HepG2 (cell line): ENCODE results near the gene ARL6IP4. TPM values are rescaled to one million over a fixed set of nuclear protein-coding genes. Genes with fewer than 3 reads are reported as not detected.

Source experiments
- HDAC1 ChIP-seq: sonication (generic); formaldehyde crosslinking; IDR thresholded peaks from 2 replicates; pipeline ENCODE4 v1.5.1; 2020; ENCODE audit warnings: mild to moderate bottlenecking, missing genetic modification reagents
- HOXA5 ChIP-seq: sonication (generic); formaldehyde crosslinking; IDR thresholded peaks from 2 replicates; pipeline ENCODE4 v1.4.0; 2020; ENCODE audit warnings: missing genetic modification reagents
- MED1 ChIP-seq: sonication (generic); formaldehyde crosslinking; IDR thresholded peaks from 2 replicates; pipeline ENCODE4 v1.4.0; 2020; ENCODE audit warnings: missing genetic modification reagents
- POLR2AphosphoS5 ChIP-seq: IDR thresholded peaks from 2 replicates; pipeline ENCODE4 v1.6.1; 2012; ENCODE audit warnings: low read depth, low read length
- SKI ChIP-seq: fragments of 450-650 bp; IDR thresholded peaks from one replicate; pipeline ENCODE4 v1.6.1; 2018; ENCODE audit warnings: mild to moderate bottlenecking; ENCODE audit not compliant: partially characterized antibody
- TCF7 ChIP-seq: sonication (generic); IDR thresholded peaks from 2 replicates; pipeline ENCODE4 v1.6.1; 2016; ENCODE audit warnings: antibody characterized with exemption, low read depth
- YEATS4 ChIP-seq: sonication (generic); formaldehyde crosslinking; IDR thresholded peaks from 2 replicates; pipeline ENCODE4 v1.4.0; 2020; ENCODE audit warnings: missing genetic modification reagents, borderline replicate concordance
- polyA plus RNA-seq, 8 experiments: library from polyadenylated mRNA; depleted of rRNA in 3 of 8; stranded (reverse) in 7 of 8; unstranded in 1 of 8; fragments of >200 nt; fragmentation: Illumina TruSeq in 4 of 8; extraction: Trizol in 4 of 8; gene quantifications; 2 replicates each; pipeline versions ENCODE4 v1.2.1 to v1.2.3, GENCODE V29; 2011 to 2016; ENCODE audit warnings: low read depth in 4 of 8, missing spikeins in 1 of 8, mixed read lengths in 1 of 8; ENCODE audit not compliant: insufficient read depth in 1 of 8
- total RNA-seq, 5 experiments: library from RNA; depleted of rRNA; stranded (reverse); fragments of >200 nt; fragmentation: Illumina TruSeq; extraction: Trizol; gene quantifications; 2 replicates each; pipeline ENCODE4 v1.2.3, GENCODE V29; 2016; ENCODE audit warnings: low read depth in 1 of 5
- TF ChIP-seq, protein P1 (sequence below): sonication (generic); formaldehyde crosslinking; IDR thresholded peaks from 2 replicates; pipeline ENCODE4 v1.4.0; 2020; ENCODE audit warnings: missing genetic modification reagents
- TF ChIP-seq, protein P2 (sequence below): IDR thresholded peaks from 2 replicates; pipeline ENCODE4 v1.6.1; 2016; ENCODE audit warnings: mild to moderate bottlenecking
- TF ChIP-seq, protein P3 (sequence below): sonication (generic); formaldehyde crosslinking; IDR thresholded peaks from 2 replicates; pipeline ENCODE4 v1.4.0; 2020; ENCODE audit warnings: low read depth, missing genetic modification reagents
- TF ChIP-seq, protein P4 (sequence below): sonication (generic); formaldehyde crosslinking; IDR thresholded peaks from 2 replicates; pipeline ENCODE4 v1.5.0; 2020; ENCODE audit warnings: mild to moderate bottlenecking, missing genetic modification reagents
- TF ChIP-seq, protein P5 (sequence below), 2 experiments: sonication (generic) in 1 of 2; formaldehyde crosslinking in 1 of 2; IDR thresholded peaks; 2 replicates each; pipeline versions ENCODE4 v1.6.1 to v1.9.0; 2014 to 2022; ENCODE audit warnings: antibody characterized with exemption in 1 of 2, borderline replicate concordance in 1 of 2, inconsistent platforms in 1 of 2, low read depth in 1 of 2, missing genetic modification reagents in 1 of 2

Gene ARL6IP4
- total and polyA plus RNA-seq, 2 of the 13 experiments (the other 11 are each of a cell fraction or from before 2014, with no cell fraction given): 155 to 220 TPM

DNA sequence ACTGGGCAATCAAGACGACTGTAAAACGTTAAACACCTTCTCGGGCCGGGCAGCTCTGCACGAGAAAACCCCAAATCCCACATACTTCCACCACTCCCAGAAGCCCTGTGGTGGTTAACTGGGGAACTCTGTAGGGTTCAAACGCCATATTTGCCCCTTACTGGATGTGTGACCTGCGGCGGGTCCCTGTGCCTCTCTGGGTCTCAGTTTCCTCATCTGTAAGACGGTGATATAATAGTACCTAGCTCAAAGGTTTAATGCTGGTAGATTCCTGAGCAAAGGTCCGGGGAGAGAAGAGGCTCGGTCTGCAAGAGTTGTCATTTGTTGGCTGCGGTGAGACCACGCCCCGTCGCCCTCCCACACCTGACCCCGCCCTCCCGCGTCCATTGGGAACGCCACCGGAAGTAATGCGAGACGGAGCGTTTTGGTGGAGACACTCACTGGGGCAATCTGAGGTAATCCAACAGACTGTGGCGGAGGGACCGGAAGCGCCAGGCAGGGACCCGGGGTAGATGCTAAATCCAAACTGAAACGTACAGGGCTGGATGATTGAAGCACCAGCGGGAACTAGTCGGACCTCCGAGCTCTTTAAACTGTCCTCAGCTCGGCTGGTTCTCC is 6.1 kb upstream of the ARL6IP4 start (continued):
- TF ChIP-seq, protein P1, sequence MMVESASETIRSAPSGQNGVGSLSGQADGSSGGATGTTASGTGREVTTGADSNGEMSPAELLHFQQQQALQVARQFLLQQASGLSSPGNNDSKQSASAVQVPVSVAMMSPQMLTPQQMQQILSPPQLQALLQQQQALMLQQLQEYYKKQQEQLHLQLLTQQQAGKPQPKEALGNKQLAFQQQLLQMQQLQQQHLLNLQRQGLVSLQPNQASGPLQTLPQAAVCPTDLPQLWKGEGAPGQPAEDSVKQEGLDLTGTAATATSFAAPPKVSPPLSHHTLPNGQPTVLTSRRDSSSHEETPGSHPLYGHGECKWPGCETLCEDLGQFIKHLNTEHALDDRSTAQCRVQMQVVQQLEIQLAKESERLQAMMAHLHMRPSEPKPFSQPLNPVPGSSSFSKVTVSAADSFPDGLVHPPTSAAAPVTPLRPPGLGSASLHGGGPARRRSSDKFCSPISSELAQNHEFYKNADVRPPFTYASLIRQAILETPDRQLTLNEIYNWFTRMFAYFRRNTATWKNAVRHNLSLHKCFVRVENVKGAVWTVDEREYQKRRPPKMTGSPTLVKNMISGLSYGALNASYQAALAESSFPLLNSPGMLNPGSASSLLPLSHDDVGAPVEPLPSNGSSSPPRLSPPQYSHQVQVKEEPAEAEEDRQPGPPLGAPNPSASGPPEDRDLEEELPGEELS (CRISPR knock-in tag): peak; percentile 52; the same call in 1 of the 2 replicates
- TF ChIP-seq TCF7 (no peak), MED1 (CRISPR knock-in tag) (peak; percentile 63), SKI (no peak), YEATS4 (CRISPR knock-in tag) (peak; percentile 56; the same call in 1 of the 2 replicates), POLR2AphosphoS5 (peak; percentile 95), HOXA5 (CRISPR knock-in tag) (peak; percentile 64; the same call in 1 of the 2 replicates), HDAC1 (CRISPR knock-in tag) (peak; percentile 69)
- TF ChIP-seq, protein P2, sequence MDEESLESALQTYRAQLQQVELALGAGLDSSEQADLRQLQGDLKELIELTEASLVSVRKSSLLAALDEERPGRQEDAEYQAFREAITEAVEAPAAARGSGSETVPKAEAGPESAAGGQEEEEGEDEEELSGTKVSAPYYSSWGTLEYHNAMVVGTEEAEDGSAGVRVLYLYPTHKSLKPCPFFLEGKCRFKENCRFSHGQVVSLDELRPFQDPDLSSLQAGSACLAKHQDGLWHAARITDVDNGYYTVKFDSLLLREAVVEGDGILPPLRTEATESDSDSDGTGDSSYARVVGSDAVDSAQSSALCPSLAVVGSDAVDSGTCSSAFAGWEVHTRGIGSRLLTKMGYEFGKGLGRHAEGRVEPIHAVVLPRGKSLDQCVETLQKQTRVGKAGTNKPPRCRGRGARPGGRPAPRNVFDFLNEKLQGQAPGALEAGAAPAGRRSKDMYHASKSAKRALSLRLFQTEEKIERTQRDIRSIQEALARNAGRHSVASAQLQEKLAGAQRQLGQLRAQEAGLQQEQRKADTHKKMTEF (CRISPR knock-in tag): peak; percentile 42
- TF ChIP-seq, protein P3, sequence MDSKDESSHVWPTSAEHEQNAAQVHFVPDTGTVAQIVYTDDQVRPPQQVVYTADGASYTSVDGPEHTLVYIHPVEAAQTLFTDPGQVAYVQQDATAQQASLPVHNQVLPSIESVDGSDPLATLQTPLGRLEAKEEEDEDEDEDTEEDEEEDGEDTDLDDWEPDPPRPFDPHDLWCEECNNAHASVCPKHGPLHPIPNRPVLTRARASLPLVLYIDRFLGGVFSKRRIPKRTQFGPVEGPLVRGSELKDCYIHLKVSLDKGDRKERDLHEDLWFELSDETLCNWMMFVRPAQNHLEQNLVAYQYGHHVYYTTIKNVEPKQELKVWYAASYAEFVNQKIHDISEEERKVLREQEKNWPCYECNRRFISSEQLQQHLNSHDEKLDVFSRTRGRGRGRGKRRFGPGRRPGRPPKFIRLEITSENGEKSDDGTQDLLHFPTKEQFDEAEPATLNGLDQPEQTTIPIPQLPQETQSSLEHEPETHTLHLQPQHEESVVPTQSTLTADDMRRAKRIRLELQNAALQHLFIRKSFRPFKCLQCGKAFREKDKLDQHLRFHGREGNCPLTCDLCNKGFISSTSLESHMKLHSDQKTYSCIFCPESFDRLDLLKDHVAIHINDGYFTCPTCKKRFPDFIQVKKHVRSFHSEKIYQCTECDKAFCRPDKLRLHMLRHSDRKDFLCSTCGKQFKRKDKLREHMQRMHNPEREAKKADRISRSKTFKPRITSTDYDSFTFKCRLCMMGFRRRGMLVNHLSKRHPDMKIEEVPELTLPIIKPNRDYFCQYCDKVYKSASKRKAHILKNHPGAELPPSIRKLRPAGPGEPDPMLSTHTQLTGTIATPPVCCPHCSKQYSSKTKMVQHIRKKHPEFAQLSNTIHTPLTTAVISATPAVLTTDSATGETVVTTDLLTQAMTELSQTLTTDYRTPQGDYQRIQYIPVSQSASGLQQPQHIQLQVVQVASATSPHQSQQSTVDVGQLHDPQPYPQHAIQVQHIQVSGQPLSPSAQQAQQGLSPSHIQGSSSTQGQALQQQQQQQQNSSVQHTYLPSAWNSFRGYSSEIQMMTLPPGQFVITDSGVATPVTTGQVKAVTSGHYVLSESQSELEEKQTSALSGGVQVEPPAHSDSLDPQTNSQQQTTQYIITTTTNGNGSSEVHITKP: peak; percentile 76; the same call in 1 of the 2 replicates
- TF ChIP-seq, protein P4, sequence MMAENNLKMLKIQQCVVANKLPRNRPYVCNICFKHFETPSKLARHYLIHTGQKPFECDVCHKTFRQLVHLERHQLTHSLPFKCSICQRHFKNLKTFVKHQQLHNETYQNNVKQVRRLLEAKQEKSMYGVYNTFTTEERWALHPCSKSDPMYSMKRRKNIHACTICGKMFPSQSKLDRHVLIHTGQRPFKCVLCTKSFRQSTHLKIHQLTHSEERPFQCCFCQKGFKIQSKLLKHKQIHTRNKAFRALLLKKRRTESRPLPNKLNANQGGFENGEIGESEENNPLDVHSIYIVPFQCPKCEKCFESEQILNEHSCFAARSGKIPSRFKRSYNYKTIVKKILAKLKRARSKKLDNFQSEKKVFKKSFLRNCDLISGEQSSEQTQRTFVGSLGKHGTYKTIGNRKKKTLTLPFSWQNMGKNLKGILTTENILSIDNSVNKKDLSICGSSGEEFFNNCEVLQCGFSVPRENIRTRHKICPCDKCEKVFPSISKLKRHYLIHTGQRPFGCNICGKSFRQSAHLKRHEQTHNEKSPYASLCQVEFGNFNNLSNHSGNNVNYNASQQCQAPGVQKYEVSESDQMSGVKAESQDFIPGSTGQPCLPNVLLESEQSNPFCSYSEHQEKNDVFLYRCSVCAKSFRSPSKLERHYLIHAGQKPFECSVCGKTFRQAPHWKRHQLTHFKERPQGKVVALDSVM: 0 out of 2 replicates have a peak, but pooled peaks have one; percentile 32
- TF ChIP-seq, protein P5, sequence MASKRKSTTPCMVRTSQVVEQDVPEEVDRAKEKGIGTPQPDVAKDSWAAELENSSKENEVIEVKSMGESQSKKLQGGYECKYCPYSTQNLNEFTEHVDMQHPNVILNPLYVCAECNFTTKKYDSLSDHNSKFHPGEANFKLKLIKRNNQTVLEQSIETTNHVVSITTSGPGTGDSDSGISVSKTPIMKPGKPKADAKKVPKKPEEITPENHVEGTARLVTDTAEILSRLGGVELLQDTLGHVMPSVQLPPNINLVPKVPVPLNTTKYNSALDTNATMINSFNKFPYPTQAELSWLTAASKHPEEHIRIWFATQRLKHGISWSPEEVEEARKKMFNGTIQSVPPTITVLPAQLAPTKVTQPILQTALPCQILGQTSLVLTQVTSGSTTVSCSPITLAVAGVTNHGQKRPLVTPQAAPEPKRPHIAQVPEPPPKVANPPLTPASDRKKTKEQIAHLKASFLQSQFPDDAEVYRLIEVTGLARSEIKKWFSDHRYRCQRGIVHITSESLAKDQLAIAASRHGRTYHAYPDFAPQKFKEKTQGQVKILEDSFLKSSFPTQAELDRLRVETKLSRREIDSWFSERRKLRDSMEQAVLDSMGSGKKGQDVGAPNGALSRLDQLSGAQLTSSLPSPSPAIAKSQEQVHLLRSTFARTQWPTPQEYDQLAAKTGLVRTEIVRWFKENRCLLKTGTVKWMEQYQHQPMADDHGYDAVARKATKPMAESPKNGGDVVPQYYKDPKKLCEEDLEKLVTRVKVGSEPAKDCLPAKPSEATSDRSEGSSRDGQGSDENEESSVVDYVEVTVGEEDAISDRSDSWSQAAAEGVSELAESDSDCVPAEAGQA (IDR thresholded peaks at IDR 0.05; ENCODE audit: low read depth): peak; percentile 80
- TF ChIP-seq, protein P5 (CRISPR knock-in tag; IDR thresholded peaks at IDR 0.05; ENCODE audit: borderline replicate concordance): no peak
